ENCODE data around the gene WASF2. TPM values are rescaled to one million over a fixed set of nuclear protein-coding genes. Genes with fewer than 3 reads are reported as not detected.

The WASF2 gene
- total RNA-seq, 1 experiment from 2014 or later = 104 TPM

DNA sequence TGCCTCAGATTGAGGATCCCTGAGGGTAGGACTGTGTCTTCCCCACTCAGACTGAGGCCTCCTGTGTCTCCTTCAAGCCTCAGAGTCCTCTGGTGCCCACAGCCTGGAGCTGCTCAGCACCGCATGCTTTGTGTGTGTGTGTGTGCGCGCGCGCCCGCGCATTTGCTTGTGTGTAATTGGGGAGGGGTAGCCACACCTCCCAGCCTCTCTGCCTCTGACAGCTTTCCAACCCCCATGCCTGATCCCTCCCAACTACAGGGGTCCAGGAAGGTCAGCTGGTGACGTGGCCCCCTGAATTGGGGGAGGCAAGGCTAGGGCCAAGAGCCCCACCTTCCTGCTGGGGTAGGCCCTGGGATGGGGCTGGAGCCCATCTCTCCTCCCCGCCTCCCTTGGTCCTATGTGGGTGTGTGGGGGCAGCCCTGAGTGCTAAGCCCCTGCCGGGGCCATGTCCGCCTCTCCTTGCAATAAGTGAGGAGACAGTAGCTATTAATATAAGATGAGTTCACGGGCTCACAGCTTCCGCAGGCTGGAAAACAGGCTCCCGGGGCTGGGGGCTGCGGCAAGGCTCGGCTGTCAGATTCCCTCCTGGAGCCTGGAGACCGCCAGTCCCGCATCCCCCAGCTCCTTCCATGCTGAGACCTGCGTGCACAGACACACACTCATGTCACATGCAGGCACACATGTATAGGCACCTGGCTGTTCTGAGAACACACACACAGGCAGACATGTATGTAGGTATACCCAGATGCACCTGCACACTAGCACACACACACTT, 90.5 kb downstream of the WASF2 start:
- Mint-ChIP-seq H3K4me3 (no peak overlapping the region), H3K27ac (no peak overlapping the region), H3K9me3 (no peaks in the 10 kb centered on the region), H3K27me3 (ENCODE audit: low read depth) (no peaks in the 10 kb centered on the region; the same call in 1 of the 2 replicates), H3K4me1 (peaks cover 58% of the 10 kb centered on the region), H3K36me3 (no peaks in the 10 kb centered on the region)
- POLR2A ChIA-PET = interaction anchor here (0.6 kb wide), 1 partner anchor 23 kb away, joined by 5 read pairs; no protein-coding TSS in a partner anchor
- DNase-seq (ENCODE audit: low spot score) (no peak), ATAC-seq (no peak)
- CTCF ChIA-PET = interaction anchor here (0.6 to 6.5 kb wide), 13 partner anchors 17 to 353 kb away, joined by 3 to 150 read pairs (median 3); partner anchors contain the start of gene AHDC1
- TF ChIP-seq ZNF416 (CRISPR knock-in tag; IDR thresholded peaks at IDR 0.05) (no peak), IRF2 (CRISPR knock-in tag; IDR thresholded peaks at IDR 0.05; ENCODE audit: borderline replicate concordance, low read depth) (no peak), FOXP1 (CRISPR knock-in tag; IDR thresholded peaks at IDR 0.05; ENCODE audit: borderline replicate concordance) (no peak), KAT7 (CRISPR knock-in tag; IDR thresholded peaks at IDR 0.05; ENCODE audit: borderline replicate concordance) (no peak), ZNF219 (CRISPR knock-in tag; IDR thresholded peaks at IDR 0.05; ENCODE audit: borderline replicate concordance) (no peak), FOXJ3 (CRISPR knock-in tag; IDR thresholded peaks at IDR 0.05; ENCODE audit: borderline replicate concordance) (no peak), GTF2I (CRISPR knock-in tag; conservative IDR thresholded peaks at IDR 0.05) (no peak), JUN (CRISPR knock-in tag; IDR thresholded peaks at IDR 0.05) (no peak), ZNF423 (CRISPR knock-in tag; IDR thresholded peaks at IDR 0.05) (no peak)
- TF ChIP-seq, protein P1, sequence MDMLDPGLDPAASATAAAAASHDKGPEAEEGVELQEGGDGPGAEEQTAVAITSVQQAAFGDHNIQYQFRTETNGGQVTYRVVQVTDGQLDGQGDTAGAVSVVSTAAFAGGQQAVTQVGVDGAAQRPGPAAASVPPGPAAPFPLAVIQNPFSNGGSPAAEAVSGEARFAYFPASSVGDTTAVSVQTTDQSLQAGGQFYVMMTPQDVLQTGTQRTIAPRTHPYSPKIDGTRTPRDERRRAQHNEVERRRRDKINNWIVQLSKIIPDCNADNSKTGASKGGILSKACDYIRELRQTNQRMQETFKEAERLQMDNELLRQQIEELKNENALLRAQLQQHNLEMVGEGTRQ (CRISPR knock-in tag; IDR thresholded peaks at IDR 0.05) = no peak
- TF ChIP-seq, protein P2, sequence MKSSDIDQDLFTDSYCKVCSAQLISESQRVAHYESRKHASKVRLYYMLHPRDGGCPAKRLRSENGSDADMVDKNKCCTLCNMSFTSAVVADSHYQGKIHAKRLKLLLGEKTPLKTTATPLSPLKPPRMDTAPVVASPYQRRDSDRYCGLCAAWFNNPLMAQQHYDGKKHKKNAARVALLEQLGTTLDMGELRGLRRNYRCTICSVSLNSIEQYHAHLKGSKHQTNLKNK (CRISPR knock-in tag; IDR thresholded peaks at IDR 0.05) = no peak
- TF ChIP-seq, protein P3, sequence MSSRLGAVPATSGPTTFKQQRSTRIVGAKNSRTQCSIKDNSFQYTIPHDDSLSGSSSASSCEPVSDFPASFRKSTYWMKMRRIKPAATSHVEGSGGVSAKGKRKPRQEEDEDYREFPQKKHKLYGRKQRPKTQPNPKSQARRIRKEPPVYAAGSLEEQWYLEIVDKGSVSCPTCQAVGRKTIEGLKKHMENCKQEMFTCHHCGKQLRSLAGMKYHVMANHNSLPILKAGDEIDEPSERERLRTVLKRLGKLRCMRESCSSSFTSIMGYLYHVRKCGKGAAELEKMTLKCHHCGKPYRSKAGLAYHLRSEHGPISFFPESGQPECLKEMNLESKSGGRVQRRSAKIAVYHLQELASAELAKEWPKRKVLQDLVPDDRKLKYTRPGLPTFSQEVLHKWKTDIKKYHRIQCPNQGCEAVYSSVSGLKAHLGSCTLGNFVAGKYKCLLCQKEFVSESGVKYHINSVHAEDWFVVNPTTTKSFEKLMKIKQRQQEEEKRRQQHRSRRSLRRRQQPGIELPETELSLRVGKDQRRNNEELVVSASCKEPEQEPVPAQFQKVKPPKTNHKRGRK (CRISPR knock-in tag; IDR thresholded peaks at IDR 0.05; ENCODE audit: borderline replicate concordance) = no peak
- TF ChIP-seq, protein P4, sequence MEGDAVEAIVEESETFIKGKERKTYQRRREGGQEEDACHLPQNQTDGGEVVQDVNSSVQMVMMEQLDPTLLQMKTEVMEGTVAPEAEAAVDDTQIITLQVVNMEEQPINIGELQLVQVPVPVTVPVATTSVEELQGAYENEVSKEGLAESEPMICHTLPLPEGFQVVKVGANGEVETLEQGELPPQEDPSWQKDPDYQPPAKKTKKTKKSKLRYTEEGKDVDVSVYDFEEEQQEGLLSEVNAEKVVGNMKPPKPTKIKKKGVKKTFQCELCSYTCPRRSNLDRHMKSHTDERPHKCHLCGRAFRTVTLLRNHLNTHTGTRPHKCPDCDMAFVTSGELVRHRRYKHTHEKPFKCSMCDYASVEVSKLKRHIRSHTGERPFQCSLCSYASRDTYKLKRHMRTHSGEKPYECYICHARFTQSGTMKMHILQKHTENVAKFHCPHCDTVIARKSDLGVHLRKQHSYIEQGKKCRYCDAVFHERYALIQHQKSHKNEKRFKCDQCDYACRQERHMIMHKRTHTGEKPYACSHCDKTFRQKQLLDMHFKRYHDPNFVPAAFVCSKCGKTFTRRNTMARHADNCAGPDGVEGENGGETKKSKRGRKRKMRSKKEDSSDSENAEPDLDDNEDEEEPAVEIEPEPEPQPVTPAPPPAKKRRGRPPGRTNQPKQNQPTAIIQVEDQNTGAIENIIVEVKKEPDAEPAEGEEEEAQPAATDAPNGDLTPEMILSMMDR (IDR thresholded peaks at IDR 0.05) = no peak

DNA sequence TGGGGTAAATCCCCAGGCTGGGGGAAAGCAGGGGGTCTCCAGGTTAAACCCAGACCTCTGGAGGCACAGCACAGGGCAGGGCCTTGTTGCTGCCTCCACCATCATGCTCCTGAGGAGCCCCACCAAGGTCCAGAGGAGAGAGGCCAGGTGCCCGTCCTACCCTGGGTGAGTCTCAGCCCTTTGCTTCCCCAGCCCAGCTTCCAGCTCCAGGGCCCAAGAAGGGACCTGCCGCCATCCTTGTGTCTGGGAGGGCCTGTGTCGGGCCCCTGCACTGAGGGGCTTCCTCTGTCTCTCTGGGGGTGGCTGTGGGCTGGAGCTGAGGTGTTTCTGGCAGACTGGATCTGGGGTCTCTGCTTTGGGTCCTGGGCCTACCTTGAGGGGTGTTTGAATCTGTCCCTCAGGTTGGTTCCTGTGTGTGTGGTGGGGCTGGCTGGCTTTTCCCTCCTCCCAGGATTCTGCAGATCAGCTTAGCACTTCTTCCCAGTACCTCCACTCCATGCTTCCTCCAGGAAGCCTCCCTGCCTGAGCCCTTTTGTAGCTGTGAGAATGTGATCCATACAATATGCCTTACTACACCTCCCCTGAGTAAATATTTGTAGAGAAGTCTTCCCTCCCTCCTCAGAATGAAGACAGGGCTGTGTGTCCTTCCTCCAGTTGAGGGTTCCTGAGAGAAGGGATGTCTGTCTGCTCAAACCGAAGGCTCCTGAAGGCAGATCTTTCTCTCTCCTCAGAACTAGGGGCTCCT, 91.4 kb downstream of the WASF2 start:
- H3K4me1 Mint-ChIP-seq = peaks cover 49% of the 10 kb centered on the region
- no peaks in the 10 kb centered on the region; the same call in 1 of the 2 replicates for H3K27me3 Mint-ChIP-seq (ENCODE audit: low read depth)
- H3K36me3 Mint-ChIP-seq = no peaks in the 10 kb centered on the region
- DNase-seq (ENCODE audit: low spot score) (no peak), ATAC-seq (no peak)
- H3K27ac Mint-ChIP-seq = no peak overlapping the region
- H3K9me3 Mint-ChIP-seq = no peaks in the 10 kb centered on the region
- ChIA-PET CTCF (interaction anchor here (0.6 to 6.5 kb wide), 10 partner anchors 11 to 352 kb away, joined by 3 to 150 read pairs (median 6); partner anchors contain the start of gene AHDC1), POLR2A (interaction anchor here (0.6 to 1.1 kb wide), 3 partner anchors 24 to 386 kb away, joined by 3 to 5 read pairs (median 3); partner anchors contain the start of gene MAP3K6)
- H3K4me3 Mint-ChIP-seq = no peak overlapping the region
- TF ChIP-seq ZNF671 (CRISPR knock-in tag; IDR thresholded peaks at IDR 0.05) (no peak), RELA (CRISPR knock-in tag; IDR thresholded peaks at IDR 0.05; ENCODE audit: borderline replicate concordance) (no peak), ETV6 (CRISPR knock-in tag; IDR thresholded peaks at IDR 0.05) (no peak), ATF1 (CRISPR knock-in tag; IDR thresholded peaks at IDR 0.05) (no peak), GTF2I (CRISPR knock-in tag; conservative IDR thresholded peaks at IDR 0.05) (no peak), SMAD4 (CRISPR knock-in tag; IDR thresholded peaks at IDR 0.05) (no peak)
- TF ChIP-seq, protein P5, sequence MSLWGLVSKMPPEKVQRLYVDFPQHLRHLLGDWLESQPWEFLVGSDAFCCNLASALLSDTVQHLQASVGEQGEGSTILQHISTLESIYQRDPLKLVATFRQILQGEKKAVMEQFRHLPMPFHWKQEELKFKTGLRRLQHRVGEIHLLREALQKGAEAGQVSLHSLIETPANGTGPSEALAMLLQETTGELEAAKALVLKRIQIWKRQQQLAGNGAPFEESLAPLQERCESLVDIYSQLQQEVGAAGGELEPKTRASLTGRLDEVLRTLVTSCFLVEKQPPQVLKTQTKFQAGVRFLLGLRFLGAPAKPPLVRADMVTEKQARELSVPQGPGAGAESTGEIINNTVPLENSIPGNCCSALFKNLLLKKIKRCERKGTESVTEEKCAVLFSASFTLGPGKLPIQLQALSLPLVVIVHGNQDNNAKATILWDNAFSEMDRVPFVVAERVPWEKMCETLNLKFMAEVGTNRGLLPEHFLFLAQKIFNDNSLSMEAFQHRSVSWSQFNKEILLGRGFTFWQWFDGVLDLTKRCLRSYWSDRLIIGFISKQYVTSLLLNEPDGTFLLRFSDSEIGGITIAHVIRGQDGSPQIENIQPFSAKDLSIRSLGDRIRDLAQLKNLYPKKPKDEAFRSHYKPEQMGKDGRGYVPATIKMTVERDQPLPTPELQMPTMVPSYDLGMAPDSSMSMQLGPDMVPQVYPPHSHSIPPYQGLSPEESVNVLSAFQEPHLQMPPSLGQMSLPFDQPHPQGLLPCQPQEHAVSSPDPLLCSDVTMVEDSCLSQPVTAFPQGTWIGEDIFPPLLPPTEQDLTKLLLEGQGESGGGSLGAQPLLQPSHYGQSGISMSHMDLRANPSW (CRISPR knock-in tag; conservative IDR thresholded peaks at IDR 0.05; ENCODE audit: low read depth) = no peak
- TF ChIP-seq, protein P6, sequence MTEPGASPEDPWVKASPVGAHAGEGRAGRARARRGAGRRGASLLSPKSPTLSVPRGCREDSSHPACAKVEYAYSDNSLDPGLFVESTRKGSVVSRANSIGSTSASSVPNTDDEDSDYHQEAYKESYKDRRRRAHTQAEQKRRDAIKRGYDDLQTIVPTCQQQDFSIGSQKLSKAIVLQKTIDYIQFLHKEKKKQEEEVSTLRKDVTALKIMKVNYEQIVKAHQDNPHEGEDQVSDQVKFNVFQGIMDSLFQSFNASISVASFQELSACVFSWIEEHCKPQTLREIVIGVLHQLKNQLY (CRISPR knock-in tag; IDR thresholded peaks at IDR 0.05) = no peak
- TF ChIP-seq, protein P7, sequence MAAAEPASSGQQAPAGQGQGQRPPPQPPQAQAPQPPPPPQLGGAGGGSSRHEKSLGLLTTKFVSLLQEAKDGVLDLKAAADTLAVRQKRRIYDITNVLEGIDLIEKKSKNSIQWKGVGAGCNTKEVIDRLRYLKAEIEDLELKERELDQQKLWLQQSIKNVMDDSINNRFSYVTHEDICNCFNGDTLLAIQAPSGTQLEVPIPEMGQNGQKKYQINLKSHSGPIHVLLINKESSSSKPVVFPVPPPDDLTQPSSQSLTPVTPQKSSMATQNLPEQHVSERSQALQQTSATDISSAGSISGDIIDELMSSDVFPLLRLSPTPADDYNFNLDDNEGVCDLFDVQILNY (CRISPR knock-in tag; IDR thresholded peaks at IDR 0.05) = no peak

Measured in WTC11 (cell line).